GM19397 (cell line): ENCODE results near the gene CTIF.

ENCODE experiments used
- ATAC-seq: cut with Tn5 transposase; IDR thresholded peaks from one replicate; pipeline ENCODE4 v1.9.1; 2021; ENCODE audit warnings: mild to moderate bottlenecking, moderate library complexity; ENCODE audit not compliant: unreplicated experiment

CTIF gene

GRCh38 chr18:48599391-48599790 lies 60.6 kb downstream of the CTIF start:
- no peak for ATAC-seq

- ATAC-seq: no peak
These were observed 61.2 kb downstream of the CTIF start for GRCh38 chr18:48600046-48600445.

GRCh38 chr18:48600456-48601090 lies 61.7 kb downstream of the CTIF start:
- ATAC-seq: no peak

GRCh38 chr18:48601343-48601742 lies 62.5 kb downstream of the CTIF start:
- no peak for ATAC-seq

- no peak for ATAC-seq
These were observed 64.0 kb downstream of the CTIF start for GRCh38 chr18:48602759-48603390.

GRCh38 chr18:48605408-48605845 lies 66.6 kb downstream of the CTIF start:
- ATAC-seq: peak; percentile 53

- no peak for ATAC-seq
These were observed 68.5 kb downstream of the CTIF start for GRCh38 chr18:48607056-48607984.

- ATAC-seq: no peak
These were observed 69.8 kb downstream of the CTIF start for GRCh38 chr18:48608581-48608980.

GRCh38 chr18:48609114-48609513 lies 70.3 kb downstream of the CTIF start:
- ATAC-seq: no peak

- no peak for ATAC-seq
These were observed 71.3 kb downstream of the CTIF start for GRCh38 chr18:48609820-48610815.

GRCh38 chr18:48611203-48611602 lies 72.4 kb downstream of the CTIF start:
- no peak for ATAC-seq

GRCh38 chr18:48611785-48612480 lies 73.1 kb downstream of the CTIF start:
- no peak for ATAC-seq

GRCh38 chr18:48612511-48612910 lies 73.7 kb downstream of the CTIF start:
- no peak for ATAC-seq

GRCh38 chr18:48612917-48613316 lies 74.1 kb downstream of the CTIF start:
- ATAC-seq: no peak

- no peak for ATAC-seq
These were observed 75.0 kb downstream of the CTIF start for GRCh38 chr18:48613589-48614404.

GRCh38 chr18:48615566-48616401 lies 77.0 kb downstream of the CTIF start:
- no peak for ATAC-seq

GRCh38 chr18:48616484-48617255 lies 77.8 kb downstream of the CTIF start:
- no peak for ATAC-seq
